ENCODE data around the gene CYTH4.

DNA sequence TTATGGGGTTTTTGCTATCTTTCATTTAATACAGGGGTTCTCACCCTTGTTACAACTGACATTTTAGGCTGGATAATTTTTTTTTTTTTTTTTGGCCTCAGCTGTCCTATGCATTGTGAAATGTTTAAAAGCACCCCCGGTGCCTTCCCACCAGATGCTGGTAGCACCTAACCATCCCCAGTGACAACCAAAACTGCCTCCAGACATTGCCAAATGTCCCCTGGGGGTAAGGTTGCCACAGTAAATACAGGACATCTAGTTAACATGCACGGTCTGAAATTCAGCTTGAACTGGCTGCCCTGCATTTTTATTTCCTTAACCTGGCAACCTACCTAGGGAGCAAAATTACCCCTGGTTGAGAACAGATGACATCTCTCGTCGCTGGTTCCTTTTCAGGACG lies 72.4 kb downstream of the CYTH4 start:
- TF ChIP-seq, protein P1, sequence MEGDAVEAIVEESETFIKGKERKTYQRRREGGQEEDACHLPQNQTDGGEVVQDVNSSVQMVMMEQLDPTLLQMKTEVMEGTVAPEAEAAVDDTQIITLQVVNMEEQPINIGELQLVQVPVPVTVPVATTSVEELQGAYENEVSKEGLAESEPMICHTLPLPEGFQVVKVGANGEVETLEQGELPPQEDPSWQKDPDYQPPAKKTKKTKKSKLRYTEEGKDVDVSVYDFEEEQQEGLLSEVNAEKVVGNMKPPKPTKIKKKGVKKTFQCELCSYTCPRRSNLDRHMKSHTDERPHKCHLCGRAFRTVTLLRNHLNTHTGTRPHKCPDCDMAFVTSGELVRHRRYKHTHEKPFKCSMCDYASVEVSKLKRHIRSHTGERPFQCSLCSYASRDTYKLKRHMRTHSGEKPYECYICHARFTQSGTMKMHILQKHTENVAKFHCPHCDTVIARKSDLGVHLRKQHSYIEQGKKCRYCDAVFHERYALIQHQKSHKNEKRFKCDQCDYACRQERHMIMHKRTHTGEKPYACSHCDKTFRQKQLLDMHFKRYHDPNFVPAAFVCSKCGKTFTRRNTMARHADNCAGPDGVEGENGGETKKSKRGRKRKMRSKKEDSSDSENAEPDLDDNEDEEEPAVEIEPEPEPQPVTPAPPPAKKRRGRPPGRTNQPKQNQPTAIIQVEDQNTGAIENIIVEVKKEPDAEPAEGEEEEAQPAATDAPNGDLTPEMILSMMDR (IDR thresholded peaks at IDR 0.05; ENCODE audit: low read depth, low read length) = no peak
- no peak for TF ChIP-seq POLR2A (IDR thresholded peaks at IDR 0.05; ENCODE audit: extremely low read depth, insufficient read length)

Measured in NB4 (cell line).